HepG2 (cell line): ENCODE results near the gene PPP1R14D. TPM values are rescaled to one million over a fixed set of nuclear protein-coding genes. Genes with fewer than 3 reads are reported as not detected.

Experiments
- ARNTL ChIP-seq: sonication (generic); formaldehyde crosslinking; IDR thresholded peaks from 2 replicates; pipeline ENCODE4 v1.4.0; 2020; ENCODE audit warnings: mild to moderate bottlenecking, missing genetic modification reagents
- GLI4 ChIP-seq: sonication (generic); formaldehyde crosslinking; IDR thresholded peaks from 2 replicates; pipeline ENCODE4 v1.5.1; 2020; ENCODE audit warnings: missing genetic modification reagents, mild to moderate bottlenecking, moderate library complexity, borderline replicate concordance
- GRHL1 ChIP-seq: sonication (generic); formaldehyde crosslinking; conservative IDR thresholded peaks from 2 replicates; pipeline ENCODE4 v1.8.0; 2022; ENCODE audit warnings: missing genetic modification reagents
- IRX3 ChIP-seq: sonication (generic); formaldehyde crosslinking; IDR thresholded peaks from 2 replicates; pipeline ENCODE4 v1.8.1; 2023; ENCODE audit warnings: mild to moderate bottlenecking, low read depth, missing genetic modification reagents, borderline replicate concordance
- KLF13 ChIP-seq: sonication (generic); formaldehyde crosslinking; IDR thresholded peaks from 2 replicates; pipeline ENCODE4 v1.4.0; 2020; ENCODE audit warnings: mild to moderate bottlenecking, missing genetic modification reagents
- MIER2 ChIP-seq: IDR thresholded peaks from 2 replicates; pipeline ENCODE4 v1.6.1; 2016; ENCODE audit warnings: missing biosample characterization, missing genetic modification reagents
- MTA1 ChIP-seq: sonication (generic); formaldehyde crosslinking; IDR thresholded peaks from 2 replicates; pipeline ENCODE4 v1.4.0; 2020; ENCODE audit warnings: missing genetic modification reagents, mild to moderate bottlenecking, borderline replicate concordance
- MTF2 ChIP-seq: sonication (generic); formaldehyde crosslinking; IDR thresholded peaks from 2 replicates; pipeline ENCODE4 v1.5.0; 2020; ENCODE audit warnings: missing genetic modification reagents, borderline replicate concordance
- NKX3-1 ChIP-seq: sonication (generic); formaldehyde crosslinking; IDR thresholded peaks from 2 replicates; pipeline ENCODE4 v1.5.0; 2020; ENCODE audit warnings: missing genetic modification reagents
- REL ChIP-seq: sonication (generic); formaldehyde crosslinking; conservative IDR thresholded peaks from 2 replicates; pipeline ENCODE4 v1.8.0; 2022; ENCODE audit warnings: mild to moderate bottlenecking, missing genetic modification reagents, moderate library complexity
- RFX1 ChIP-seq: fragments of 450-650 bp; IDR thresholded peaks from 2 replicates; pipeline ENCODE4 v1.6.1; 2017
- SAFB2 ChIP-seq: sonication (generic); formaldehyde crosslinking; IDR thresholded peaks from 2 replicates; pipeline ENCODE4 v1.5.1; 2020; ENCODE audit warnings: missing genetic modification reagents, low read depth, mild to moderate bottlenecking, borderline replicate concordance
- SP140L ChIP-seq: sonication (generic); formaldehyde crosslinking; IDR thresholded peaks from 2 replicates; pipeline ENCODE4 v1.4.0; 2020; ENCODE audit warnings: missing genetic modification reagents, borderline replicate concordance
- TFDP2 ChIP-seq: sonication (generic); formaldehyde crosslinking; IDR thresholded peaks from 2 replicates; pipeline ENCODE4 v1.4.0; 2020; ENCODE audit warnings: missing genetic modification reagents
- TMF1 ChIP-seq: sonication (generic); formaldehyde crosslinking; IDR thresholded peaks from 2 replicates; pipeline ENCODE4 v1.8.1; 2022; ENCODE audit warnings: low read depth, missing genetic modification reagents
- ZBTB49 ChIP-seq: sonication (generic); formaldehyde crosslinking; IDR thresholded peaks from 2 replicates; pipeline ENCODE4 v1.4.0; 2020; ENCODE audit warnings: missing genetic modification reagents, borderline replicate concordance
- ZFAT ChIP-seq: sonication (generic); formaldehyde crosslinking; conservative IDR thresholded peaks from 2 replicates; pipeline ENCODE4 v1.8.1; 2023; ENCODE audit warnings: missing genetic modification reagents, inconsistent platforms
- ZFX ChIP-seq: sonication (generic); formaldehyde crosslinking; IDR thresholded peaks from 2 replicates; pipeline ENCODE4 v1.4.0; 2020; ENCODE audit warnings: mild to moderate bottlenecking, low read depth, missing genetic modification reagents, moderate library complexity
- ZNF329 ChIP-seq: sonication (generic); formaldehyde crosslinking; IDR thresholded peaks from 2 replicates; pipeline ENCODE4 v1.9.0; 2021; ENCODE audit warnings: low read depth, mild to moderate bottlenecking, missing genetic modification reagents
- ZNF362 ChIP-seq: sonication (generic); formaldehyde crosslinking; IDR thresholded peaks from 2 replicates; pipeline ENCODE4 v1.4.0; 2020; ENCODE audit warnings: missing genetic modification reagents, mild to moderate bottlenecking, borderline replicate concordance
- ZNF761 ChIP-seq: sonication (generic); formaldehyde crosslinking; conservative IDR thresholded peaks from 2 replicates; pipeline ENCODE4 v1.4.0; 2020; ENCODE audit warnings: mild to moderate bottlenecking, missing genetic modification reagents
- ZNF878 ChIP-seq: sonication (generic); formaldehyde crosslinking; IDR thresholded peaks from 2 replicates; pipeline ENCODE4 v1.8.1; 2023; ENCODE audit warnings: mild to moderate bottlenecking, missing genetic modification reagents, moderate library complexity
- polyA plus RNA-seq, 8 experiments: library from polyadenylated mRNA; depleted of rRNA in 3 of 8; stranded (reverse) in 7 of 8; unstranded in 1 of 8; fragments of >200 nt; fragmentation: Illumina TruSeq in 4 of 8; extraction: Trizol in 4 of 8; gene quantifications; 2 replicates each; pipeline versions ENCODE4 v1.2.1 to v1.2.3, GENCODE V29; 2011 to 2016; ENCODE audit warnings: low read depth in 4 of 8, missing spikeins in 1 of 8, mixed read lengths in 1 of 8; ENCODE audit not compliant: insufficient read depth in 1 of 8
- total RNA-seq, 5 experiments: library from RNA; depleted of rRNA; stranded (reverse); fragments of >200 nt; fragmentation: Illumina TruSeq; extraction: Trizol; gene quantifications; 2 replicates each; pipeline ENCODE4 v1.2.3, GENCODE V29; 2016; ENCODE audit warnings: low read depth in 1 of 5

PPP1R14D gene
- total and polyA plus RNA-seq, 2 of the 13 experiments (the other 11 are each of a cell fraction or from before 2014, with no cell fraction given), result 0.53 to 0.55 TPM

DNA sequence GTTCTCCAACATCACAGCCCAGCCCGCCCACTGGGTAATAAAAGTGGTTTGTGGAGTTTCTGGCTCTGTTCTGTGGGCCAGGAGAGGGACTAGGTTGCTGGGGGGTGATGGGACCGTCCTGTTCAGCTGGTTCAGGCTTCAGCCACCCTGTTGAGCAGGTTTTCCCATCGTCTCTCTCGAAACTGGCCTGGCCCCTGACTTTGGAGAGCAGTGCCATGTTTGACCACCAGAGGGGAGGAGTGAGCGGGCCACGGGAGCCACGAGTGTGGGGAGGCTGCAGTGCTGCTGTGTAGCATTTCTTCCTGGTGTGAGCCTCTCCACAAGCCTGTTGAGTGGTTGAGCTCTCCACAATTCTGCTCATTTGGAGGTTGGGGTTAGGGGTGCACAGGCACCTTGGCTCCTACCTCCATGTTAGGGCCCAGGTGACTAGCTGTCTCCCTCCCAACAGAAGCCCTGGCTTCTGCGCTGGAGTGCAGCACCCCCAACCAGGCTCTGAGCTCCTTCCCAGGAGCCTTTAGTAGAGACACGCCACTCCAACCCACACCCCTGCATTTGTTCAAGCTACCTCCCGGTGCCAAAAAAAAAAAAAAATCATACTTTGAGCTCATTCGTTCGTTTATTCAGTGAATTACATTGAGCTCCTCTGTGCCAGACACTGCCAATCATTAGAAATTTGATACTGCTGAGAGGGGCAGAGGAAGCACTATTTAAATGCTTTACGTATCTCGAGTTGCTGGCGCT, 29.3 kb upstream of the PPP1R14D start (continued):
- TF ChIP-seq ZNF761 (no peak), ZFX (CRISPR knock-in tag) (peak; percentile 41; the same call in 1 of the 2 replicates), ZNF878 (CRISPR knock-in tag) (no peak), ZNF329 (CRISPR knock-in tag) (no peak), ZNF362 (CRISPR knock-in tag) (no peak), MIER2 (no peak), NKX3-1 (no peak), GLI4 (no peak), SAFB2 (CRISPR knock-in tag) (no peak), KLF13 (CRISPR knock-in tag) (no peak), ARNTL (CRISPR knock-in tag) (no peak), REL (no peak), ZFAT (CRISPR knock-in tag) (no peak), IRX3 (CRISPR knock-in tag) (no peak), SP140L (no peak), TMF1 (CRISPR knock-in tag) (no peak), GRHL1 (CRISPR knock-in tag) (no peak), MTF2 (CRISPR knock-in tag) (no peak), ZBTB49 (CRISPR knock-in tag) (no peak), MTA1 (CRISPR knock-in tag) (peak; percentile 27; the same call in 1 of the 2 replicates), TFDP2 (no peak), RFX1 (no peak)
